GM12801 (cell line): ENCODE measurements around the gene ENPP3.

Experiments used
- CTCF ChIP-seq: IDR thresholded peaks from one replicate; pipeline ENCODE4 v1.5.1; 2011; ENCODE audit warnings: control low read depth; ENCODE audit not compliant: insufficient read length; ENCODE audit errors: extremely low read depth

The ENPP3 gene

GRCh38 chr6:131643855-131644460 is 6.9 kb downstream of the ENPP3 start:
- no peak for TF ChIP-seq CTCF

GRCh38 chr6:131644921-131645320 is 7.8 kb downstream of the ENPP3 start:
- TF ChIP-seq CTCF = no peak

DNA sequence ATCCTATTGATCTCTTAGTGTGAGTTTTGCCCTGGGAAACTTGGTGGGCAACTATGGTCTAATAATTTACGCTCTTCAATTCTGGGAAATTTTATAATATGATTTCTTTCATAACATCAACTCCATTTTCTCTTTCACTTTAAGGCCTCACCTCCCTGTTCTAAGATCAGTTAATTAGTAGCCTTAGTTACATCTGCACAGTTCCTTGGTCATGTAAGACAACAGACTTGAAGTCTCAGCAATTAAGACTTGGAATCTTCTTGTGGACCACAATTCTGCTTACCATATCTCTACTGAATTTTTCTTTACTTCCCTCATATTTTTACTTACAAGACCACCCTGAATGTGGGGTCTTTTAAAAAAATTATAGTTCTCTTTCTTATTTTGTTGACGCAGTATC is 8.7 kb downstream of the ENPP3 start:
- no peak for TF ChIP-seq CTCF

- TF ChIP-seq CTCF = no peak
These were observed 9.2 kb downstream of the ENPP3 start for GRCh38 chr6:131646249-131646670.

GRCh38 chr6:131651782-131652181 is 14.7 kb downstream of the ENPP3 start:
- TF ChIP-seq CTCF = no peak

DNA sequence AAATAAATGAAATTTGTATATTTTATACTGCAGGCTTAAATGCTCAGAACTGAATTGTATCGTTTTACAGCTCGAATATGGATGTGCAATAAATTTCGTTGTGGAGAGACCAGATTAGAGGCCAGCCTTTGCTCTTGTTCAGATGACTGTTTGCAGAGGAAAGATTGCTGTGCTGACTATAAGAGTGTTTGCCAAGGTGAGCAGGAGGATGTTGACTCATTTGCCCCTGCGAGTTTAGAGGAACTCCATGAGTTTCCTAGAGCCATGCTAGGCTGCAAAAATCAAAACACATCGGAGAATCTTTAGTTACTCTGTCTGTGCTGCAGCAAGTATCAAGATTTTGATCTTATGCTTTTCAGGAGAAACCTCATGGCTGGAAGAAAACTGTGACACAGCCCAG is 15.4 kb downstream of the ENPP3 start:
- no peak for TF ChIP-seq CTCF

DNA sequence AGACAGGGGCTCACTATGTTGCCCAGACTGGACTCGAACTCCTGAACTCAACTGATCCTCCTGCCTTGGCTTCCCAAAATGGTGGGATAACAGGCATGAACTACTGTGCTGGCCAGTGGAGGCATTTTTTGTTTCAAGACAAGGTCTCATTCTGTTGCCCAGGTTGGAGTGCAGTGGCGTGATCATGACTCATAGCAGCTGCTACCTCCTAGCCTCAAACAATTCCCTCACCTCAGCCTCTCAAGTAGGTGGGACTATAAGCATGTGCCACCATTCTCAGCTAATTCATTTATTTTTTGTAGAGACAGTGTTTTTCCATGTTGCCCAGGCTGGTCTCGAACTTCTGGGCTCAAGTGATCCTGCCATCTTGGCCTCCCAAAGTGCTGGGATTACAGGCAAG is 17.2 kb downstream of the ENPP3 start:
- no peak for TF ChIP-seq CTCF
